PC-9 (cell line): ENCODE measurements around the gene PLEKHF1. TPM values are rescaled to one million over a fixed set of nuclear protein-coding genes. Genes with fewer than 3 reads are reported as not detected.

Experiments used
- BruUV-seq: library from RNA; stranded (reverse); fragments of 400-500 nt; replicated peaks from 2 replicates; lab custom pipeline; 2021; lab: Mats Ljungman, UMichigan
- CTCF ChIA-PET: fragments of 300-600 bp; sonication (Branson Sonifier 250); formaldehyde crosslinking; loops from one replicate; lab custom pipeline; 2022; ENCODE audit warnings: antibody characterized with exemption; lab: Charles Lee
- POLR2A ChIA-PET: fragments of 300-600 bp; sonication (Branson Sonifier 250); formaldehyde crosslinking; loops from one replicate; lab custom pipeline; 2022; ENCODE audit warnings: antibody characterized with exemption; ENCODE audit not compliant: unreplicated experiment; lab: Charles Lee
- DNase-seq, 2 experiments: peaks; one replicate each; pipeline versions ENCODE4 v3.0.0 to v3.0.0-alpha.2; 2015 to 2022; ENCODE audit warnings: mixed read lengths in 1 of 2
- H2AFZ ChIP-seq: fragments of 200-600 bp; sonication (generic); 2 replicates; pipeline ENCODE4 v1.8.1; 2017; ENCODE audit warnings: antibody characterized with exemption
- H3F3A ChIP-seq: fragments of 200-600 bp; sonication (generic); 2 replicates; pipeline ENCODE4 v1.8.1; 2017; ENCODE audit warnings: antibody characterized with exemption, mild to moderate bottlenecking, low read depth; ENCODE audit not compliant: insufficient read depth
- H3K27ac ChIP-seq: fragments of 200-600 bp; sonication (generic); 2 replicates; pipeline ENCODE4 v1.6.1; 2016; ENCODE audit warnings: mixed run types
- H3K27me3 ChIP-seq: fragments of 200-600 bp; sonication (generic); 2 replicates; pipeline ENCODE4 v1.6.1; 2016; ENCODE audit warnings: low read depth, mixed run types; ENCODE audit not compliant: insufficient read depth
- H3K36me3 ChIP-seq: fragments of 200-600 bp; sonication (generic); 2 replicates; pipeline ENCODE4 v1.6.1; 2016; ENCODE audit warnings: low read depth, mixed run types
- H3K4me1 ChIP-seq: fragments of 200-600 bp; sonication (generic); replicated peaks from 2 replicates; pipeline ENCODE4 v1.6.1; 2016; ENCODE audit warnings: mixed run types; ENCODE audit not compliant: insufficient read depth
- H3K4me2 ChIP-seq: fragments of 200-600 bp; sonication (generic); 2 replicates; pipeline ENCODE4 v1.6.1; 2017; ENCODE audit warnings: mixed run types
- H3K4me3 ChIP-seq: fragments of 200-600 bp; sonication (generic); 2 replicates; pipeline ENCODE4 v1.6.1; 2016; ENCODE audit warnings: mixed run types
- H3K79me2 ChIP-seq: fragments of 200-600 bp; sonication (generic); 2 replicates; pipeline ENCODE4 v1.6.1; 2017; ENCODE audit warnings: low read depth, mixed run types
- H3K9me2 ChIP-seq: fragments of 200-600 bp; sonication (generic); 2 replicates; pipeline ENCODE4 v1.8.1; 2017; ENCODE audit warnings: mild to moderate bottlenecking; ENCODE audit not compliant: insufficient read depth
- H3K9me3 ChIP-seq: fragments of 200-600 bp; sonication (generic); 2 replicates; pipeline ENCODE4 v1.8.1; 2016; ENCODE audit warnings: low read depth; ENCODE audit not compliant: insufficient read depth
- H4K20me1 ChIP-seq: fragments of 200-600 bp; sonication (generic); 2 replicates; pipeline ENCODE4 v1.8.1; 2017; ENCODE audit not compliant: insufficient read depth
- EZH2 ChIP-seq: fragments of 200-600 bp; sonication (generic); IDR thresholded peaks from 2 replicates; pipeline ENCODE4 v1.8.0; 2017; ENCODE audit warnings: antibody characterized with exemption, low read depth
- intact Hi-C: fragments of 100-400 bp; cut with micrococcal nuclease; formaldehyde crosslinking; loops from one replicate; pipeline ENCODE4 v1.10.0; 2022; ENCODE audit not compliant: unreplicated experiment
- total RNA-seq: library from RNA; stranded (reverse); gene quantifications from 2 replicates; pipeline ENCODE4 v1.2.3, GENCODE V29; 2021
- TF ChIP-seq, protein P1 (sequence below): fragments of 200-600 bp; sonication (generic); conservative IDR thresholded peaks from 2 replicates; pipeline ENCODE4 v1.6.1; 2017; ENCODE audit warnings: mixed run types, antibody characterized with exemption, mild to moderate bottlenecking, moderate library complexity

The PLEKHF1 gene
- total RNA-seq, 1 experiment from 2014 or later: 16.0 TPM

DNA sequence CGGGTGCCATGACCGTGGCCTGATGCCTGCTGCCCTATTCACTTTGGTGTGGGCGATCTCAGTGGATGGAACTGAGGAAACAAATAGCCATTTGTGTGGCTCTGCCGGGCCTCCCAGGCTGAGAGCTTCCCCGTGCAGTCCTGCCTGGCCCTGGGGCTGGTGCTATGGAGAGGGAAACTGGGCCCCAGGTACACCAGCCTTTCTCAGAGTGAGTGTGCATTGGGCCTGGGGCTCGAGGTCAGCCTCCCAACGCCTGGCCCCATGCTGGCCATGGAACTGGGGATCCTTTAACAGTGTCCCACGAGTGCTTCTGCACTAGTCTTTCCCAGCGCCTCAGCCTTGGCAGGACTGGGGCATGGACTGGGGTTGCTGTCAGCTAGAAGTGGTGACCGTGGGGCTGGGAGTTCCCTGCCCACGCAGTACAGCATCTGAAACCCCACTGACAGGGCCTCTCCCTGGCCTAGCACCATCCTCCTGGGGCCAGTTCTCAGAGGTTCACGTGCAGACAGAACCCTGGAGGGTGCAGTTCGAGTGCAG lies 10.5 kb downstream of the PLEKHF1 start:
- H3F3A ChIP-seq: peaks cover 24% of the 10 kb centered on the region
- H3K27me3 ChIP-seq: no peaks in the 10 kb centered on the region
- H2AFZ ChIP-seq: no peak overlapping the region
- intact Hi-C loops: loop anchor here (1.0 kb wide), 1 partner anchor 9 kb away; no protein-coding TSS in a partner anchor
- no peak for TF ChIP-seq EZH2
- TF ChIP-seq, protein P1, sequence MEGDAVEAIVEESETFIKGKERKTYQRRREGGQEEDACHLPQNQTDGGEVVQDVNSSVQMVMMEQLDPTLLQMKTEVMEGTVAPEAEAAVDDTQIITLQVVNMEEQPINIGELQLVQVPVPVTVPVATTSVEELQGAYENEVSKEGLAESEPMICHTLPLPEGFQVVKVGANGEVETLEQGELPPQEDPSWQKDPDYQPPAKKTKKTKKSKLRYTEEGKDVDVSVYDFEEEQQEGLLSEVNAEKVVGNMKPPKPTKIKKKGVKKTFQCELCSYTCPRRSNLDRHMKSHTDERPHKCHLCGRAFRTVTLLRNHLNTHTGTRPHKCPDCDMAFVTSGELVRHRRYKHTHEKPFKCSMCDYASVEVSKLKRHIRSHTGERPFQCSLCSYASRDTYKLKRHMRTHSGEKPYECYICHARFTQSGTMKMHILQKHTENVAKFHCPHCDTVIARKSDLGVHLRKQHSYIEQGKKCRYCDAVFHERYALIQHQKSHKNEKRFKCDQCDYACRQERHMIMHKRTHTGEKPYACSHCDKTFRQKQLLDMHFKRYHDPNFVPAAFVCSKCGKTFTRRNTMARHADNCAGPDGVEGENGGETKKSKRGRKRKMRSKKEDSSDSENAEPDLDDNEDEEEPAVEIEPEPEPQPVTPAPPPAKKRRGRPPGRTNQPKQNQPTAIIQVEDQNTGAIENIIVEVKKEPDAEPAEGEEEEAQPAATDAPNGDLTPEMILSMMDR: no peak
- peaks cover 21% of the 10 kb centered on the region; the same call in 1 of the 2 replicates for H3K36me3 ChIP-seq
- ChIA-PET POLR2A (no interaction called here), CTCF (interaction anchor here (1.4 kb wide), 1 partner anchor 65 kb away, joined by 5 read pairs; no protein-coding TSS in a partner anchor)
- H3K9me3 ChIP-seq: no peaks in the 10 kb centered on the region
- H3K27ac ChIP-seq: peak overlapping the region; percentile 45
- H3K9me2 ChIP-seq: no peaks in the 10 kb centered on the region
- H4K20me1 ChIP-seq: peaks cover 15% of the 10 kb centered on the region
- BruUV-seq: no TSS peak
- peak overlapping the region; percentile 39; the same call in 1 of the 2 replicates for H3K4me2 ChIP-seq
- peaks cover 43% of the 10 kb centered on the region for H3K4me1 ChIP-seq
- no peak overlapping the region for H3K4me3 ChIP-seq
- peaks cover 42% of the 10 kb centered on the region for H3K79me2 ChIP-seq
- no peak for DNase-seq

DNA sequence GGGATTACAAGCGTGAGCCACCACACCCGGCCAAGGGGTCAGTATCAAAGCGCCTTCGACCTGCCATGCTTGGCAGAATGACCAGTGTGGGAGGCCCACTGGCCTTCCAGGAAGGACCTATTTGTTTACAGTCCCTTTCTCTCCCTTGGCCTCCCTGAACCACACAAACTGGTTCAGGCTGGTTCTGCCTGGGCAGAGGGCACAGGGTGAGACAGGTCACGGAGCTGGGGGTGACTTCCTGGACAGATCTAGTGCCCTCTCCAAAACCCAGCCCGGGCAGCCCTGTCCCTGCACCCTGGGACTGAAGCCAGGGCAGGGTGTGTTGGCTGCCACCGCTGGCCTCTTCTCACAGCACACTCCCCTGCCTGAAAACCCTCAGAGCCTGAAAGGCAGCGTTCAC lies 11.3 kb downstream of the PLEKHF1 start:
- no TSS peak for BruUV-seq
- TF ChIP-seq, protein P1: no peak
- no peak for TF ChIP-seq EZH2
- intact Hi-C loops: loop anchor here (1.0 kb wide), 1 partner anchor 10 kb away; no protein-coding TSS in a partner anchor
- Histone ChIP-seq H3K27me3 (no peaks in the 10 kb centered on the region), H3K4me1 (peaks cover 34% of the 10 kb centered on the region), H3K4me3 (no peak overlapping the region), H3K9me3 (no peaks in the 10 kb centered on the region), H3K9me2 (no peaks in the 10 kb centered on the region), H3K4me2 (peak overlapping the region; percentile 39; the same call in 1 of the 2 replicates), H3K36me3 (peaks cover 21% of the 10 kb centered on the region; the same call in 1 of the 2 replicates), H3F3A (peaks cover 15% of the 10 kb centered on the region), H3K27ac (peak overlapping the region; percentile 45), H3K79me2 (peaks cover 38% of the 10 kb centered on the region), H4K20me1 (peaks cover 15% of the 10 kb centered on the region; the same call in 1 of the 2 replicates), H2AFZ (no peak overlapping the region)
- POLR2A ChIA-PET: no interaction called here
- DNase-seq: peak; percentile 75 to 85
- CTCF ChIA-PET: interaction anchor here (1.4 kb wide), 1 partner anchor 66 kb away, joined by 5 read pairs; no protein-coding TSS in a partner anchor

DNA sequence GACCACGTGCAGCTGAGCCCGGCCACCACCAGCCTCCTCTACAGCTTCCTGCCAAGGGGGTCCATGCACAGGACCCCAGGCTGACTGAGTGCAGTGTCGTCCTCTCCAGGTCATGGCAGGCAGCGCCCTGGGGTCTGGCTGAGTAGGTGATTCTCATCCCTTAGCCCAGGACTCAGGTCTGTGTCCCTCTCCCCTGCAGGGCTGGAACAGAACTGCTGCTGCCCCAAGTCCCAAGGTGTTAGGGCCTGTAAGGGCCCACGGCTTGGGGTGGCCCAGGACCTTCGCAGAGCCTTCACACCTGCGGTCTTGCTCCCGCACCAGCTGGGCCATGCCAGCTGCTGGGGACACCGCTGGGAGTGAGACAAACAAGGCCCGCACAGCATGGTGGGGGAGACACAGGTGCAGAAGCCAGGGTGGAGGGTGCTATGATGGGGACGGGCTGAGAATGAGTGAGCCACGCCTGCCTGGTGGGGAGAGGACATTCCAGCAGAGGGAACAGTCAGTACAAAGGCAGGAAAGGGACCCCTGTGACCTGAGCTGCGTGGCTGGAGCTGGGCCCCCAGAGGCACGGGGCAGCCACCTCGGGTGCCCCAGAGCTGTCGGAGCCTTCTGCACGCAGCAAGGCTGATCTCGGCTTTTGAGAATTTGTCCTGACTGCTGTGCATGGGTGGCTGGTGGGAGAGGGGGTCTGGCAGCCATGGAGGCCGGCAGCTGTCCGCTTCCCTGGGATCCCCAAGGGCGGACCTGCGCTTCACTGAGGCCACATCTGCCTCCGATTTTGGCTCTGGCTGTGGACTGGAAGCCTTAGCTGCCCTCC lies 11.9 kb downstream of the PLEKHF1 start:
- H3K79me2 ChIP-seq: peaks cover 32% of the 10 kb centered on the region
- peak overlapping the region; percentile 39; the same call in 1 of the 2 replicates for H3K4me2 ChIP-seq
- no peak overlapping the region for H2AFZ ChIP-seq
- CTCF ChIA-PET: interaction anchor here (1.0 to 1.4 kb wide), 2 partner anchors 39 to 67 kb away, joined by 3 to 5 read pairs; no protein-coding TSS in a partner anchor
- DNase-seq: no peak
- H4K20me1 ChIP-seq: peaks cover 11% of the 10 kb centered on the region; the same call in 1 of the 2 replicates
- no peak overlapping the region for H3K27ac ChIP-seq
- peaks cover 28% of the 10 kb centered on the region for H3K4me1 ChIP-seq
- TF ChIP-seq EZH2: no peak
- TF ChIP-seq, protein P1: no peak
- POLR2A ChIA-PET: no interaction called here
- H3K9me3 ChIP-seq: no peaks in the 10 kb centered on the region
- H3K36me3 ChIP-seq: peaks cover 21% of the 10 kb centered on the region; the same call in 1 of the 2 replicates
- no TSS peak for BruUV-seq
- no peaks in the 10 kb centered on the region for H3K9me2 ChIP-seq
- H3K4me3 ChIP-seq: no peak overlapping the region
- intact Hi-C loops: no loop called here
- no peaks in the 10 kb centered on the region for H3K27me3 ChIP-seq
- peaks cover 9% of the 10 kb centered on the region; the same call in 1 of the 2 replicates for H3F3A ChIP-seq
